Calu3 (cell line): Measurements from ENCODE around the gene DNASE1L2. TPM values are rescaled to one million over a fixed set of nuclear protein-coding genes. Genes with fewer than 3 reads are reported as not detected.

Experiments
- BruUV-seq: library from RNA; stranded (reverse); fragments of 400-500 nt; replicated peaks from 2 replicates; lab custom pipeline; 2021; lab: Mats Ljungman, UMichigan
- CTCF ChIA-PET: fragments of 300-600 bp; sonication (Branson Sonifier 250); formaldehyde crosslinking; loops from one replicate; lab custom pipeline; 2022; ENCODE audit warnings: antibody characterized with exemption; lab: Charles Lee
- DNase-seq: peaks from one replicate; pipeline ENCODE4 v3.0.0; 2022
- H3K27ac Mint-ChIP-seq: one replicate; pipeline ENCODE4 v1.8.0; 2022; ENCODE audit warnings: mixed read lengths; ENCODE audit not compliant: unreplicated experiment
- H3K27me3 Mint-ChIP-seq: one replicate; pipeline ENCODE4 v1.8.0; 2022; ENCODE audit warnings: mixed read lengths; ENCODE audit not compliant: unreplicated experiment
- H3K36me3 Mint-ChIP-seq: one replicate; pipeline ENCODE4 v1.8.0; 2022; ENCODE audit warnings: mild to moderate bottlenecking, moderate library complexity, mixed read lengths; ENCODE audit not compliant: insufficient read depth, unreplicated experiment
- H3K4me1 Mint-ChIP-seq: one replicate; pipeline ENCODE4 v1.8.0; 2022; ENCODE audit warnings: mild to moderate bottlenecking, low read depth, mixed read lengths; ENCODE audit not compliant: unreplicated experiment
- H3K4me3 Mint-ChIP-seq: one replicate; pipeline ENCODE4 v1.8.0; 2022; ENCODE audit warnings: mild to moderate bottlenecking, low read depth, moderate library complexity, mixed read lengths; ENCODE audit not compliant: unreplicated experiment
- H3K9me3 Mint-ChIP-seq: one replicate; pipeline ENCODE4 v1.8.0; 2022; ENCODE audit warnings: low read depth, mixed read lengths; ENCODE audit not compliant: unreplicated experiment
- intact Hi-C: fragments of 100-400 bp; cut with micrococcal nuclease; formaldehyde crosslinking; loops from one replicate; pipeline ENCODE4 v1.10.0; 2022; ENCODE audit not compliant: unreplicated experiment
- total RNA-seq: library from RNA; stranded (reverse); gene quantifications from 2 replicates; pipeline ENCODE4 v1.2.3, GENCODE V29; 2022
- TF ChIP-seq, protein P1 (sequence below): fragments of 200-600 bp; IDR thresholded peaks from one replicate; pipeline ENCODE4 v1.8.0; 2022; ENCODE audit warnings: antibody characterized with exemption; ENCODE audit not compliant: unreplicated experiment

The DNASE1L2 gene
- total RNA-seq, 1 experiment from 2014 or later, result 5.7 TPM

DNA sequence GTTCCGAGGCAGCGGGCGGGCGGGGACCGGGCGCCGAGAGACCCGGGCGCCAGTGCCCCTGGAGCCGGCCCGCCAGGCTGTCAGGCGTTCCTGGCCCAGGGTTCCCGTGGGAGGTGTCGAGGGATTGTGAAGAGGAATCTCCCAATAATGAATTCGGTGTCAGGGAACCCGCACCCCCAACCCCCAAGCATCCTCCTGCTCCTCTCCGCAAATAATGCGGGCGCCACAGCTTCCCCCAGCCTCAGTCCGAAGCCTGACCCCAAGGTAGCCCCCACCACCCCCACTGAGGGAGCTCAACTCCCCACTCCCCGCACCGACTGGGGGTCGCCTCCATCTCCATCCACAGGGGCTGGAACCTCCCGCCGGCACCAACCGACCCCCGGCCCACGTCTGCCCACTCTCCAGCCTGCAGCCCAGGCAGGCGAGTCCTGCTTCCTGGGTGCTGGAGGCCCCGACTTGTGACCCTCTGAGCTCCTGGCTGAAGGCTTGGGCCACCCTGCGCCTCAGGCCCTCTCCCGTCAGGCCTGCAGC is 39.2 kb upstream of the DNASE1L2 start:
- BruUV-seq, result no TSS peak
- Mint-ChIP-seq H3K27ac (no peak overlapping the region), H3K27me3 (peaks cover 96% of the 10 kb centered on the region), H3K4me1 (peaks cover 10% of the 10 kb centered on the region), H3K36me3 (peaks cover 20% of the 10 kb centered on the region), H3K9me3 (no peaks in the 10 kb centered on the region), H3K4me3 (peak overlapping the region; percentile 62)
- no peak for DNase-seq
- CTCF ChIA-PET, result interaction anchor here (0.7 kb wide), 1 partner anchor 154 kb away, joined by 3 read pairs; no protein-coding TSS in a partner anchor
- intact Hi-C loops, result no loop called here
- TF ChIP-seq, protein P1, sequence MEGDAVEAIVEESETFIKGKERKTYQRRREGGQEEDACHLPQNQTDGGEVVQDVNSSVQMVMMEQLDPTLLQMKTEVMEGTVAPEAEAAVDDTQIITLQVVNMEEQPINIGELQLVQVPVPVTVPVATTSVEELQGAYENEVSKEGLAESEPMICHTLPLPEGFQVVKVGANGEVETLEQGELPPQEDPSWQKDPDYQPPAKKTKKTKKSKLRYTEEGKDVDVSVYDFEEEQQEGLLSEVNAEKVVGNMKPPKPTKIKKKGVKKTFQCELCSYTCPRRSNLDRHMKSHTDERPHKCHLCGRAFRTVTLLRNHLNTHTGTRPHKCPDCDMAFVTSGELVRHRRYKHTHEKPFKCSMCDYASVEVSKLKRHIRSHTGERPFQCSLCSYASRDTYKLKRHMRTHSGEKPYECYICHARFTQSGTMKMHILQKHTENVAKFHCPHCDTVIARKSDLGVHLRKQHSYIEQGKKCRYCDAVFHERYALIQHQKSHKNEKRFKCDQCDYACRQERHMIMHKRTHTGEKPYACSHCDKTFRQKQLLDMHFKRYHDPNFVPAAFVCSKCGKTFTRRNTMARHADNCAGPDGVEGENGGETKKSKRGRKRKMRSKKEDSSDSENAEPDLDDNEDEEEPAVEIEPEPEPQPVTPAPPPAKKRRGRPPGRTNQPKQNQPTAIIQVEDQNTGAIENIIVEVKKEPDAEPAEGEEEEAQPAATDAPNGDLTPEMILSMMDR, result no peak

DNA sequence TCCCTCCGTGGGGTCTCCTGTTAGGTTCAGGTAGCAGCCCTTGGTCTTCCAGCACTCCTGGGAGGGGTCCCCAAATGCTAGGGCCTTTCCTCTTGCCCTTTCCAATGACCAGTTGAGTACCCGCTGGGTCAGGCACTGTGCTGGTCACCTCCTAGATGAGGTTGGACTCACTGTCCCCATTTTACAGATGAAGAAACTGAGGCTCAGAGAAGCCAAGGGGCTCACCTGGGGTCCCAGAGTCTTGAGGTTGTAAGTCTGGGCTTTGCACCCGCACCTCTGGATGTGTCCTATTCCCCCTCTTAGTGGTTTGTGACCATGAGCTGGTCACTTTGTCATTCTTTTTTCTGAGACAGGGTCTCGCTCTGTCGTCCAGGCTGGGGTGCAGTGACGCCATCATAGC is 38.5 kb upstream of the DNASE1L2 start:
- Mint-ChIP-seq H3K4me3 (peak overlapping the region; percentile 62), H3K27me3 (peaks cover 97% of the 10 kb centered on the region), H3K9me3 (no peaks in the 10 kb centered on the region), H3K4me1 (peaks cover 10% of the 10 kb centered on the region), H3K27ac (no peak overlapping the region), H3K36me3 (peaks cover 20% of the 10 kb centered on the region)
- TF ChIP-seq, protein P1, result no peak
- DNase-seq, result no peak
- intact Hi-C loops, result no loop called here
- CTCF ChIA-PET, result interaction anchor here (0.7 to 1.1 kb wide), 2 partner anchors 54 to 155 kb away, joined by 3 read pairs; partner anchors contain the start of gene ECI1
- BruUV-seq, result no TSS peak

DNA sequence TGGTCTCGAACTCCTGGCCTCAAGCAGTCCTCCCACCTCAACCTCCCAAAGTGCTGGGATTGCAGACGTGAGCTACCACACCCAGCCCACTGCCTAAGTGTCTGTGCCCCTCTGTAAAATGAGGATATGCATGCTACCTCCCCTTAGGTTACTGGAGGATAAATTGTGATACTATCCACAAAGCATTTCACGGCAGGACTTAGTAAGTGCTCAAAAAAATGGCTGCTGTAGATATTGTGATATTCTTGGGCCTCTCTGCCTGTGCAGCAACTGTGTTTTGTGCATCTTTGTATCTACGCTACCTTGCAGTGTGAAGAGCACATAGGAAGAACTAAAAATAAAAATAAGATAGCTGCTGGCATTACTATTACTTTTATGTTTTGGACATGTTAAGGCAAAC is 38.0 kb upstream of the DNASE1L2 start:
- Mint-ChIP-seq H3K27ac (no peak overlapping the region), H3K36me3 (peaks cover 20% of the 10 kb centered on the region), H3K4me1 (peaks cover 10% of the 10 kb centered on the region), H3K9me3 (no peaks in the 10 kb centered on the region), H3K4me3 (no peak overlapping the region), H3K27me3 (peaks cover 92% of the 10 kb centered on the region)
- intact Hi-C loops, result no loop called here
- no TSS peak for BruUV-seq
- CTCF ChIA-PET, result interaction anchor here (1.1 kb wide), 1 partner anchor 53 kb away, joined by 3 read pairs; the partner anchor contains the start of gene ECI1
- no peak for DNase-seq
- TF ChIP-seq, protein P1, result no peak

DNA sequence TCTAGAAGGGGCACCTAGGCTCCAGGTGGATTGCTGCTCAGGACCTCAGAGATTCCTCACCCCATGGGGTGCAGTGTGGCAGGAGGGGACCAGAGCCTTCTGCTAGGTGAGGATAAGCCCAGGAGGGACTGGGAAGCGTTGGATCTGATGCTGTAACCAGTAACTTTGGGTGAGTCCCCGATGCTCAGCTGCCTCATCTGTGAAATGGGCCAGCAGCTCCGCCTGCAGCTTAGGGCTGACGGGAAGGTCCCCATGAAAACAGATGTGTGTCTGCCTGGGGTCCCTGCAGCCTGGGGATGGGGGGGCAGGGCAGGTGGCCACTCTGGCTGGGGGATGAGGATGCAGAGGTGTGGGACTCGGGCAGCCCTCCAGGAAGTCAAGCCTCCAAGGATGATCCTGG is 37.1 kb upstream of the DNASE1L2 start:
- H3K36me3 Mint-ChIP-seq, result peaks cover 20% of the 10 kb centered on the region
- CTCF ChIA-PET, result interaction anchor here (1.1 kb wide), 1 partner anchor 52 kb away, joined by 3 read pairs; the partner anchor contains the start of gene ECI1
- H3K4me3 Mint-ChIP-seq, result no peak overlapping the region
- TF ChIP-seq, protein P1, result no peak
- intact Hi-C loops, result no loop called here
- H3K27me3 Mint-ChIP-seq, result peaks cover 84% of the 10 kb centered on the region
- no peak for DNase-seq
- BruUV-seq, result no TSS peak
- H3K4me1 Mint-ChIP-seq, result peaks cover 10% of the 10 kb centered on the region
- no peaks in the 10 kb centered on the region for H3K9me3 Mint-ChIP-seq
- no peak overlapping the region for H3K27ac Mint-ChIP-seq
